Measurements from ENCODE around the gene SLC6A18.

The SLC6A18 gene

GRCh38 chr5:1225081-1225480 is at the start of gene SLC6A18:
Gene SLC6A18, plus strand, starts transcription at chr5:1225381. Its CDS starts 97 bp downstream, at chr5:1225478.
- DNase-seq, result no peak

GRCh38 chr5:1175801-1176472 is 49.2 kb upstream of the SLC6A18 start:
- no peak for DNase-seq

GRCh38 chr5:1176473-1177391 is 48.4 kb upstream of the SLC6A18 start:
- no peak for DNase-seq

DNA sequence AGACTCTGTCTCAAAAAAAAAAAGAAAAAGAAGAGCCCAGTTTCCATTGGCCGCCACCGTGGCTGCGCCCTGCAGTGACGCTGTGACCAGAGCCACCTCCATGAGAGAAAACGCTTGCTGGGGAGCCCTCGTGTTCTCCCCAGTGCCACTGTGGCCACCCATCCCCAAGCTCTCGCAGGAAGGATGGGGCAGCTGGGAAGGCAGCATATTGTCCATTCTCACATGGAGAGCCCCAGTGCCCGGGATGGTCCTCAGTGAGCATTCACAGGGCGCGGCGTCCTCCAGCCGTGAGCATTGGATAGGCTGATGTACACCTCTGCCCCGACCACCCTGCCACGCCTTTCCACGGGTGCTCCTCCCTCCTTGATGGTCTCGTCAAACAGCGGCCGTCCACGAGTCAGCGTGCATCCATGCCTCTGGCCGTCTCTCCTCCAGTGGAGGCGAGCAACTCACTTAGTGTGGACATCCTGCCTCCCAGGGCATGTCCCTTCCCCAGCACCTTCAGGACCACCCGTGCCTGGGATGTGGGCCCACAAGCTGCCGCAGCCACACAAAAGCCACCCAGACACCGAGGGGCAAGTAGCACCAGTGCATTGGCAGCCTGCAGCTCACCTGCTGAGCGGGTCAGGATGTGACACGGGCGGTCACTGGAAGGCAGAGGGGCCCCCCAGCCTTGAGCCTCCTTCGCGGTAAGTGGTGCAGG is 47.2 kb upstream of the SLC6A18 start:
- no peak for DNase-seq

DNA sequence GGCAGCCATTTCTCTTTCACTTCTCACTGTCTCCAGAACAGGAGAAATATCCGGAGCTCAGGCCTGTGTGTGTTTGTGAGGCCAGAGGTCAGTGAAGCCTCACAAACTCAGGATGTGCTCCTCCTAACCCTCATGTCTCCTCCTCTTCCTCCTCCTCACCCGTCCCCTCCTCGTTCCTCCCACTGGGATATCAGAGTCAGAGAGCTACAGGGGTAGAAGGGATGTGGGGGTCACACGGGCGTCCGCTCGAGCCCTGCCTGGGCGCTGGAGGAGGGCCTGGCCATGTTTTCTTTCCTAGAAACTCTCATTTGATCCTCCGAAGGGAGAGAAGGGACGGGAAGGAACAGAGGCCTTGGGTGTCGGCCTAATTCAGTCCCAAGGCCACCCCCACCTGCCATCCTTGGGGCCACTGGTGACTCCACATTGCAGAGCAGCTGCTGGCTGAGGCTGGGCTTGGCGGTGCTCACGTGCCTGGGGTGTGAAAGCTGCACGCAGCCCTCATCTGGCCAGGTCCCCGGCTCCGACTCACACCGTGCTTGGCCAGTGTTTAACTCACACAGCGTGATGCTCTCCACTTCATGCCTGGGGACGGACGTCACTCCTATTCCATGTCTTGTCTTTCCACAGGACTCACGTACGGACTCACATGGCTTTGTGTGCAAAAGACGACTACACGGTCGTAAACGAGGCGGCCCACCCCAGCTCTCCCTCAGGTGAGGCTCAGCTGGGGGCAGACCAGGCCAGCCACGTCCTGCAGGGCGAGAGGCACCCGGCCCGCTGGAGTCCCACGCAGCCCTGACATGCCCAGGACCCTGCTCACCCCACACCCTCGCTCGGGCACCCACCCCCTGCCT is 46.4 kb upstream of the SLC6A18 start:
- DNase-seq, result no peak

GRCh38 chr5:1179383-1179715 is 45.8 kb upstream of the SLC6A18 start:
- DNase-seq, result no peak

- no peak for DNase-seq
Observed at GRCh38 chr5:1180096-1180495, 45.1 kb upstream of the SLC6A18 start.

DNA sequence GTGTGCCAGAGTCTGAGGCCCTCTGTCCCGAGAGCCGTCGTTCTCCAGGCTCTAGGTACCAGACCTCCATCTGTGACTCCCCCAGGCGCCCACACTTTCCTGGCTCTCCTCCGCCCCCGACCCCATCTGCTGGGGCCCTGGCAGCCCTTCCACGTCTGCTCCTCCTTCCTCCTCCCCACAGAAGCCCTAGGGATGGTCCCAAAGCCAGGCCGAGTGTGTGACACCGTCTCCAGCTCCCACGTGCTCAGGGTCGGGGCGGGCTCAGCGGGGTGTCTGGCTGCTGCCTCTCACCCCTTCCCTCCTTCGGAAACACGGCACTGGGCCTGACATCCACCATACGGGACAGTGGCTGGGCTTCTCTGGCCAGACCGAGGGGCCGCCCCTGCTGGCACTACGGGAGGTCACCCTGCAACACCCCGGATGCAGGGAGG is 44.3 kb upstream of the SLC6A18 start:
- DNase-seq, result no peak

DNA sequence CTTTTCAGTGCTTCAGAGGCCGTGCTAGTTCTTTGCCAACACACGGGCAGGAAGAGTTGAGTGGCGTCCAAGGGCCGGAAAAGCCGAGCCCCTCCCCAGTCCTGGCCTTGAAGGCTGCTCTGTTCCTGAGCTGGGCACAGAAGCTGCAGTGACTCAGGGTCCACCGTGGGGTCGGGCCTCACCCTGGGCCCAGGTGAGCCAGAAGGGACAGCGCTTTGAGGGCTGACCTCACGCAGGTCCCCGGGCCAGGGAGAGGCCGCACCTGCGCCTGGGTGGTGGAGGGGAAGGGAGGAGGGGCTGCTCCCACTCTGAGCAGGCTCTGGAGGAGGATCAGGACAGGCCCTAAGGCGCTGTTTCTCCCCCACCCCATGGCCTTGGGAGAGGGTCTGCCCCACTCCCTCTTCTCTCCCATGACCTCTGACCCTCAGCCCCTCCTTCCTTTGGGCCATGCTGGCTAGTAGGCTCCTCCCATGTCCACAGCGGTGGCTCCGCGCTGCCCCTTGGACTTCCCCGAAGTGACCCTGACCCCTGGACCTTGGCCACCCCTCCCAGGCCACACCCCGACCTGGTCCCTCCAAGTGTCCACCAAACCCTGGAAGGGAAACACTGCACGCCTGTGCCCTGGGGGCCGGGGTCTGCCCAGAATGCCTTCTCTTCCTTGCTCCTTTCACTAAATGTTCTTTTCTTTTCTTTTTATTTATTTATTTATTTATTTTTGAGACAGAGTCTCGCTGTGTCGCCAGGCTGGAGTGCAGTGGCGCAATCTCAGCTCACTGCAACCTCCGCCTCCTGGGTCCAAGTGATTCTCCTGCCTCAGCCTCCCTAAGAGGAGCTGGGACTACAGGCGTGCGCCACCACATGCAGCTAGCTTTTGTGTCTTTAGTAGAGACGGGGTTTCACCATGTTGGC is 43.5 kb upstream of the SLC6A18 start:
- DNase-seq, result no peak

DNA sequence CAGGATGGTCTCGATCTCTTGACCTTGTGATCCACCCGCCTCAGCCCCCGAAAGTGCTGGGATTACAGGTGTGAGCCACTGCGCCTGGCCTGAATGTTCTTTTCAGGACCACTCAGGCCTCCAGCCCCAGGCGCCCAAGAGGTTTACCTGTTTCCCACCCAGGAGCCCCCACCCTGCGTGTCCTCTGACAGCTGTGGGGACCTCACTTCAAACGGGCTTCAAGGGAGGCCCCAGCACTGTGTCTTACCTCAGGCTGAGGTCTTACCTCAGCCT is 42.9 kb upstream of the SLC6A18 start:
- DNase-seq, result no peak

- DNase-seq, result no peak
Observed at GRCh38 chr5:1182633-1183423, 42.4 kb upstream of the SLC6A18 start.

DNA sequence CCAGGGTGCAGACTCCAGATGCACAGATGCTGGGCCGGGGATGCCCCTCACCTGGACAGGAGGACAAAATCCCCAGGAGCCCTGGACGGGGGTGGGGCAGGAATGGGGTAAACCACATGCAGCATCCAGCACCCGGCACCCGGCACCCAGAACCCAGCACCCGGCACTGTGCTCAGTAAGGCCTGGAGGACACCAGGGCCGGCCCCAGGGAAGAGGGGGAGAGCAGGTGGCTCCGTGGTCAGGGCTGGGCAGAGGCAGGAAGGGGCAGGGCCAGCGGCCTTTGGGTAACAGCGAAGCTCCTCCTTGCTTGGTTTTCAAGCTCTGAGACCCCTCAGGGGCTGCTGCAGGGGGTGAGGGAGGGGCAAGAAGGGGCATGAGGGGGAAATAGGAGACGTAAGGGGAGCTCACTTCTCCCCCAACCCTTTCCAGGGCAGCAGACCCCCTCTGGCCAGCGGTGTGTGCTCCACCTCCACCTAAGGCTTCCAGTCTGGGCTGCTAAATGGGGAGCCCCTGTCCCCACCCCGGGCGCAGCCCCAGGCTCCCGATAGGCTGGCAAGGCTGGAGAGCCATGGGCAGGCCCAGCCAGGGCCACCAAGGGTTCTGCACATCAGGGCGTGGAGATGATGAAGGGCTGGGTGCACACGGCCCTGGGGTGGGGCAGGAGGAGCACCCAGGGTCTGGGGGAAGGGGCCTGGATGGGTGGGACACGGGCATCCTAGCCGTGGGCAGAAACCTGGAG is 41.6 kb upstream of the SLC6A18 start:
- DNase-seq, result no peak

GRCh38 chr5:1184163-1184470 is 41.1 kb upstream of the SLC6A18 start:
- DNase-seq, result no peak

DNA sequence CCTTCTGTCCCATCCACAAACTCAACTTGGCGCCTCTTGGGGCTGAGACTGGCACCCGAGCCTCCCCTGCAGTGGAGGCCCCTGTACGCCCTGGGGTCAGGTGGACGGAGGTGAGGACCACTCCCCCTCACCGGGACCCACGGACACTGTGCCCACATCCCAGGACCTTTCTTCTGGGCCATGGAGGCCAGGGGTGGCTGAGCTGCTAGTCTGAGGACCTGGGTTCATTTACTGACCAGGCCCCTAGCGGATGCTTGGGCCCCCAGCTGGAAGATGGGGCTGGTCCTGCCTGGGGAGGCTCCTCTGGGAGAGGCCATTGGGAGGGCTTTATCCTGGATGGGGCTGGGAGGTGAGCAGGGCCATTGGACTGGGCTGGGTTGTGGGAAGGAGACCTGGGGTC is 40.7 kb upstream of the SLC6A18 start:
- DNase-seq, result no peak

- no peak for DNase-seq
Observed at GRCh38 chr5:1185038-1185627, 40.0 kb upstream of the SLC6A18 start.

DNA sequence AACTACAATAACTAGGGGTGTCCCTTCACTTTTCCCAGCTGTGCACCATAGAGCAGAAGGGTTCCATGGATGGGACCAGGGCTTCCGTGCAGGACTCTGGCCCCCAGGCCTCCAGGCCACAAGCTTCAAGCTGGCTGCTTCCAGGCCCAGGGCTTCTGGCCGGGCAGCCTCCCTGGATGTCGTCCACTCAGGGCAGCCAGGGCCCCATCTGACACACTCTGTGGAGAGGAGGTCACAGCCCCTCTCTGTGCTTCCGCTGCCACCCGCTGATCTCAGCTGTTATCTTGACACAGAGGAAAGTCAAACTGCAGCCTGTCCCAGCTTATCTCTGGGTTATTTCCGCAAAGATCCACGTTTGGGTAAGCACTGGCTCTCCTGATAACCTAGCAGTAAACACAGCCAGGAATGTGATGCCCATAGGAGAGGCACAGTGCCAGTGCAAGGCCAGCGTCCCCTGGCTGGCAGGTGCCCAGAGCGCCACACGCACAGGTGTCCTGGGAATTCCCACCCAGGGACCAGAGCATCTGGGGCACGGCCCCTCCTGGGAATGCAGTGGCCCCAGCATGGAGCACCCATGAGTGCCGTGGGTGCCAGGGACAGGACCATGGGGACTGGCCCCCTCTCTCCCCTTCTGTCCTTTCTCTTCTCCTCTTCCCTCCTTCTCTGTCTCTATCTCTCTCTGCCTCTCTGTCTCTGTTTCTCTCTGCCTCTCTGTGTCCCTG is 39.4 kb upstream of the SLC6A18 start:
- DNase-seq, result no peak

DNA sequence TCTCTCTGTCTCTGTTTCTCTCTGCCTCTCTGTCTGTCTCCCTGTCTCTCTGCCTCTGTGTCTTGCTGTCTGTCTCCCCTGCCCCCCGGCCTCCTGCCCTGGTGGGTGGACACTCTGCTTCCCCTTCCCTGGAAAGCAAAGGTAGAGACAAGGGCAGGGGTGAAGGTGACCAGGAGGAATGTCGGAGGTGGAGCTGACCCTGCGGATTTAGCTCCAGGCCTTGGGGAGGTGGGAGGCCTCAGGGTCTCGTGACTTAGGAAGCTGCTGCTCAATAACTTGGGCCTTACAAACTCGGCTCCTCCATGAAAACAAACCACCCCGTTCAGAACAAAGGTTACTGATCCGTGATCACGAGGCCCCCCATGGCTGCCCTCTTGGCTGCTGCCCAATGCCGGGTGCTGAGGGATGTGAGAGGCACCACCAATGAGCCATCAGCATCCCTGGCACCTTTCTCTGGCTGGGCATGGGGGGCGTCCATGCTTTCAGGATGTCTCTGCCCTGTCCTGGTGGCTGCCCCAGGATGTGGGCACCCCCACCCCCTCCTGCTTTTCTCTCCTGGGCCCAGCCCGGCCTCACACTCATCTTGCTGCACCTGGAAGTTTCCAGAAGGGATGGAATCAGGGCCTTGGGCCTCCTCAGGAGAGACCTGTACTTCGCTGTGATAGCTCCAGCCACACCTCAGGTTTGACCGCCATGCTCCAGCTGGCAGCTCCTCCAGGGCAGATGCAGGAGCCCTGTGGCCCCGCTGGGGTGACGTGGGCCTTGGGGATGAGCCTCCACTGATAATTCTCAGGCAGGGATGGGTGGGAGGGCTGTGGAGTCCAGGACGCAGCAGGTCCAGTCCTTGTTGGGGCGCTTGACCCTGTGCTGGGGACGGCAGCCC is 38.6 kb upstream of the SLC6A18 start:
- DNase-seq, result no peak

DNA sequence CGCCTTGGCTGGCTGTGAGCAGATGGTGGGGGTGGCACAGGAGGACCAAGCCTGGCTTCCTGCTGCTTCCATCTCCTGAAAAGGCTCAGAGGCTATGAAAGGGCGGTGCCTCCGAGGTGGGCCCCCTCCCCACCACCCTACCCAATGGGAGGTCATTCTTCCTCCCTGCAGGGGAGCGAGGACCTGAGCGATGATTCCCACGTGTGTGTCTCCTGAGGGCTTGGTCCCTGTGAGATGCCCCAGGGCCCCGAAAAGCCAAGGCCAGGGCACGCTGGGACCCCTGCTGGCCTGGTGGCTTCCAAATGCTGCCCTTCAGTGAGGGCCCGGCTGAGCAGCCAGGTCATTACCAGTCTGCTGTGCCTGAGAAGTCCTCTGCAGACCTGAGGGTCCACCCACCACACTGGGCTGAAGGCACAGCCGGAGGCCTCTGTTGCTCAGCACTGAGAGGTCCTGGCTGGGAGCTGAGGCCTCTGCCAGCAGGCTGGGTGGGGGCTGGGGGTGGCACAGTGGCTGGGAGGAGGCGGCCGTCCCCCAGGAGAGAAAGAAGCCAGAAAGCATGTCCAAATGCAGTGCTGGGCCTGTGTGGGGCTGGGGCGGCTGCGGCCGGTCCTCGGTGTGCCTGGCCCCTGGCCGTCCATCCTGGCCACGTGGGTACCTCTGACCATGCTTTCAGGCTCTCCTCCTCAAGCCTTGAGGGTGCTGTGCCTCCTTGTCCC is 37.8 kb upstream of the SLC6A18 start:
- DNase-seq, result no peak

All from DMS79 (cell line).